GM12878 (cell line): ENCODE results near the gene PDE11A. TPM values are rescaled to one million over a fixed set of nuclear protein-coding genes. Genes with fewer than 3 reads are reported as not detected.

ENCODE experiments used
- ATAC-seq: fragments of 200-7000 bp; cut with Tn5 transposase; 3 replicates; pipeline ENCODE4 v1.9.1; 2020; ENCODE audit warnings: mild to moderate bottlenecking, moderate library complexity
- BruUV-seq: library from RNA; stranded (reverse); fragments of 400-500 nt; replicated peaks from 2 replicates; lab custom pipeline; 2021; lab: Mats Ljungman, UMichigan
- CTCF ChIA-PET: fragments of 300-600 bp; sonication (Branson Sonifier 250); formaldehyde crosslinking; extraction: SDS; loops from one replicate; lab custom pipeline; 2021; ENCODE audit warnings: inconsistent platforms; lab: Yijun Ruan, JAX
- POLR2A ChIA-PET: fragments of 350-600 bp; formaldehyde crosslinking; extraction: SDS; loops from one replicate; lab custom pipeline; 2021; ENCODE audit warnings: inconsistent platforms; lab: Charles Lee
- RAD21 ChIA-PET: fragments of 300-600 bp; sonication (Branson Sonifier 250); formaldehyde crosslinking; loops from one replicate; lab custom pipeline; 2023; ENCODE audit warnings: antibody characterized with exemption; ENCODE audit not compliant: unreplicated experiment; lab: Charles Lee
- SMC1A ChIA-PET: fragments of 300-600 bp; sonication (Branson Sonifier 250); formaldehyde crosslinking; loops from one replicate; lab custom pipeline; 2023; ENCODE audit not compliant: unreplicated experiment, uncharacterized antibody; lab: Charles Lee
- DNase-seq: peaks from one replicate; pipeline ENCODE4 v3.0.0-alpha.2; 2011; ENCODE audit warnings: low read depth, low spot score
- FAIRE-seq: peaks from 3 replicates; lab custom pipeline; 2011; peaks lifted over from hg19 to GRCh38; lab: Jason Lieb, UNC
- H2AFZ ChIP-seq: 2 replicates; pipeline ENCODE4 v1.6.0; 2011; ENCODE audit warnings: low read depth, low read length, control low read depth; ENCODE audit not compliant: control insufficient read depth
- H3K27ac ChIP-seq: 2 replicates; pipeline ENCODE4 v1.5.1; 2011; ENCODE audit warnings: control low read depth; ENCODE audit not compliant: control insufficient read depth, insufficient read depth
- H3K27me3 ChIP-seq, 2 experiments: replicated peaks in 1 of 2; 2 replicates each; pipeline versions ENCODE4 v1.6.0 to v1.6.1; 2011; ENCODE audit warnings: low read length in 1 of 2; ENCODE audit not compliant: control insufficient read depth in 2 of 2, insufficient read depth in 2 of 2
- H3K36me3 ChIP-seq, 2 experiments: 2 replicates each; pipeline ENCODE4 v1.5.1; 2011; ENCODE audit warnings: low read length in 1 of 2; ENCODE audit not compliant: control insufficient read depth in 2 of 2, insufficient read depth in 2 of 2
- H3K4me1 ChIP-seq: 2 replicates; pipeline ENCODE4 v1.6.1; 2011; ENCODE audit warnings: mild to moderate bottlenecking, low read length, moderate library complexity, mixed read lengths; ENCODE audit not compliant: control insufficient read depth, insufficient read depth
- H3K4me2 ChIP-seq: 2 replicates; pipeline ENCODE4 v1.6.0; 2011; ENCODE audit warnings: control low read depth; ENCODE audit not compliant: control insufficient read depth, insufficient read depth
- H3K4me3 ChIP-seq: fragments of 200-600 bp; sonication (generic); 2 replicates; pipeline ENCODE4 v1.5.1; 2016
- H3K79me2 ChIP-seq: 2 replicates; pipeline ENCODE4 v1.6.0; 2011; ENCODE audit warnings: low read length; ENCODE audit not compliant: control insufficient read depth, insufficient read depth
- H3K9ac ChIP-seq: 2 replicates; pipeline ENCODE4 v1.8.0; 2011; ENCODE audit warnings: low read length, control low read depth, mixed read lengths; ENCODE audit not compliant: control insufficient read depth, insufficient read depth
- H3K9me3 ChIP-seq: replicated peaks from 3 replicates; pipeline ENCODE4 v1.5.1; 2011; ENCODE audit warnings: mild to moderate bottlenecking, low read length; ENCODE audit not compliant: control insufficient read depth, insufficient read depth
- H4K20me1 ChIP-seq: 2 replicates; pipeline ENCODE4 v1.6.0; 2011; ENCODE audit not compliant: control insufficient read depth, insufficient read depth
- EZH2 ChIP-seq: IDR thresholded peaks from 2 replicates; pipeline ENCODE4 v1.6.1; 2012; ENCODE audit warnings: low read depth, mild to moderate bottlenecking, control low read depth, inconsistent platforms, low read length, borderline replicate concordance; ENCODE audit not compliant: control insufficient read depth
- IKZF1 ChIP-seq: fragments of 450-650 bp; conservative IDR thresholded peaks from 2 replicates; pipeline ENCODE4 v1.6.1; 2017; ENCODE audit warnings: antibody characterized with exemption, mild to moderate bottlenecking
- MTA2 ChIP-seq: fragments of 450-650 bp; IDR thresholded peaks from 2 replicates; pipeline ENCODE4 v1.6.1; 2016; ENCODE audit warnings: low read depth, mild to moderate bottlenecking, moderate library complexity
- MTA3 ChIP-seq: IDR thresholded peaks from 2 replicates; pipeline ENCODE4 v1.6.1; 2012; ENCODE audit warnings: low read length, inconsistent platforms, borderline replicate concordance
- NFYA ChIP-seq: IDR thresholded peaks from 2 replicates; pipeline ENCODE4 v1.6.1; 2011; ENCODE audit warnings: low read depth, mild to moderate bottlenecking, low read length, improper control_type of control experiment, borderline replicate concordance
- NR2F1 ChIP-seq: fragments of 450-650 bp; conservative IDR thresholded peaks from 2 replicates; pipeline ENCODE4 v1.6.1; 2017; ENCODE audit warnings: mild to moderate bottlenecking
- STAT1 ChIP-seq: fragments of 450-650 bp; conservative IDR thresholded peaks from 2 replicates; pipeline ENCODE4 v1.6.1; 2014; ENCODE audit warnings: antibody characterized with exemption, mild to moderate bottlenecking
- STAT3 ChIP-seq: IDR thresholded peaks from 2 replicates; pipeline ENCODE4 v1.6.1; 2011; ENCODE audit warnings: low read depth, low read length, improper control_type of control experiment
- TCF12 ChIP-seq: IDR thresholded peaks from 2 replicates; pipeline ENCODE4 v1.6.1; 2011; ENCODE audit warnings: low read depth, mild to moderate bottlenecking, low read length
- ZNF207 ChIP-seq: fragments of 450-650 bp; IDR thresholded peaks from 2 replicates; pipeline ENCODE4 v1.6.1; 2014; ENCODE audit warnings: antibody characterized with exemption, mild to moderate bottlenecking, borderline replicate concordance
- ZNF384 ChIP-seq: IDR thresholded peaks from 2 replicates; pipeline ENCODE4 v1.6.1; 2012; ENCODE audit warnings: low read depth, mild to moderate bottlenecking, low read length, improper control_type of control experiment, borderline replicate concordance
- ZSCAN29 ChIP-seq: fragments of 450-650 bp; IDR thresholded peaks from 2 replicates; pipeline ENCODE4 v1.6.1; 2017; ENCODE audit warnings: mild to moderate bottlenecking, moderate library complexity
- WGBS: methylation state at CpG from one replicate; pipeline ENCODE4 v1.1.6; 2016; ENCODE audit warnings: low lambda C conversion rate; ENCODE audit not compliant: insufficient replicate concordance, insufficient coverage; ENCODE audit errors: missing lambda C conversion rate; 5-methylcytosine and 5-hydroxymethylcytosine counted together
- in situ Hi-C: fragments of 300-500 bp; cut with MboI; formaldehyde crosslinking; loops from 9 replicates; pipeline ENCODE4 v1.14.3; 2018; ENCODE audit warnings: mixed read lengths
- intact Hi-C: fragments of 100-400 bp; cut with micrococcal nuclease; formaldehyde crosslinking; loops from one replicate; pipeline ENCODE4 v1.14.2; 2022; ENCODE audit not compliant: unreplicated experiment
- polyA plus RNA-seq, 11 experiments: library from polyadenylated mRNA; depleted of rRNA in 4 of 11; unstranded in 6 of 11; stranded (reverse) in 5 of 11; fragments of >200 nt; fragmentation: Nextera tagmentation in 4 of 11; fragmentation: Illumina TruSeq in 1 of 11; extraction: Ambion mirVana in 4 of 11; extraction: Trizol in 1 of 11; gene quantifications; 1 replicate in 1 of 11; 2 replicates in 10 of 11; pipeline versions ENCODE4 v1.2.1 to v1.2.3, GENCODE V29; 2011 to 2016; ENCODE audit warnings: inconsistent platforms in 2 of 11, missing spikeins in 2 of 11, low read depth in 1 of 11
- total RNA-seq, 4 experiments: library from RNA; depleted of rRNA in 3 of 4; stranded (reverse); fragments of >200 nt in 3 of 4; fragmentation: Illumina TruSeq in 1 of 4; extraction: Trizol in 1 of 4; gene quantifications; 2 replicates each; pipeline versions ENCODE4 v1.2.1 to v1.2.3, GENCODE V29; 2013 to 2021
- TF ChIP-seq, protein P1 (sequence below): fragments of 450-650 bp; IDR thresholded peaks from 2 replicates; pipeline ENCODE4 v1.6.1; 2016; ENCODE audit warnings: mild to moderate bottlenecking
- TF ChIP-seq, protein P2 (sequence below): fragments of 450-650 bp; IDR thresholded peaks from 2 replicates; pipeline ENCODE4 v1.6.1; 2017; ENCODE audit warnings: antibody characterized with exemption, mild to moderate bottlenecking, moderate library complexity

The PDE11A gene
- total and polyA plus RNA-seq, 10 of the 15 experiments (the other 5 are each of a cell fraction or from before 2014, with no cell fraction given) = 0.01 to 0.17 (median 0.06) TPM; not detected in 5

DNA sequence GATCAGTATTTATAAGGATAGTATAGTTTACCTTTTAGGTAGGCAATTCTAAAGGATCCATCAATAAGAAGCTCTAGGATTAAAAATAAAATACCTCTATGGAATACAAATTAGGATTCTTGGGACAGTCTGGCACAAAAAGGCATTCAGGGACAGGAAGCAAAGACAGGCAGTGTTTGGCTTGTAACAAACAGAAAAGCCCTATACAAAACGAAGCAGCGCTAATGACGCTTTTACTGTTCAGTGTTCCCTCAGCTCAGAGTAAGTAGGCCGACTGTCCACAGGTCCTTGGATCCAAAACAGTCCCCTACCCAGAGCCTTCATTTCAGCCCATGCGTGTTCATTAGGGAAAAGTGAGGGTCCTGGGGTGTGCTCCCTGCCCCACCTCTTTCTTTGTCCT lies 443.7 kb downstream of the PDE11A start:
- Histone ChIP-seq H3K4me2 (peak overlapping the region; percentile 34; the same call in 1 of the 2 replicates), H3K27ac (no peak overlapping the region), H3K79me2 (no peaks in the 10 kb centered on the region), H3K4me3 (no peak overlapping the region), H3K27me3 (no peaks in the 10 kb centered on the region), H2AFZ (peak overlapping the region; percentile 92), H3K9ac (no peak overlapping the region), H3K9me3 (no peaks in the 10 kb centered on the region)
- in situ Hi-C loops = no loop called here
- intact Hi-C loops = no loop called here
- DNase-seq (no peak), ATAC-seq (no peak), FAIRE-seq (no peak)
- RAD21 ChIA-PET = no interaction called here
- POLR2A ChIA-PET = interaction anchor here (0.9 kb wide), 1 partner anchor 47 kb away, joined by 3 read pairs; no protein-coding TSS in a partner anchor
- CTCF ChIA-PET = interaction anchor here (2.1 kb wide), 1 partner anchor 24 kb away, joined by 8 read pairs; no protein-coding TSS in a partner anchor
- no TSS peak for BruUV-seq
- TF ChIP-seq, protein P1, sequence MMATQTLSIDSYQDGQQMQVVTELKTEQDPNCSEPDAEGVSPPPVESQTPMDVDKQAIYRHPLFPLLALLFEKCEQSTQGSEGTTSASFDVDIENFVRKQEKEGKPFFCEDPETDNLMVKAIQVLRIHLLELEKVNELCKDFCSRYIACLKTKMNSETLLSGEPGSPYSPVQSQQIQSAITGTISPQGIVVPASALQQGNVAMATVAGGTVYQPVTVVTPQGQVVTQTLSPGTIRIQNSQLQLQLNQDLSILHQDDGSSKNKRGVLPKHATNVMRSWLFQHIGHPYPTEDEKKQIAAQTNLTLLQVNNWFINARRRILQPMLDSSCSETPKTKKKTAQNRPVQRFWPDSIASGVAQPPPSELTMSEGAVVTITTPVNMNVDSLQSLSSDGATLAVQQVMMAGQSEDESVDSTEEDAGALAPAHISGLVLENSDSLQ = no peak
- TF ChIP-seq TCF12 (no peak), MTA2 (no peak), MTA3 (no peak), NR2F1 (no peak), STAT1 (no peak), NFYA (no peak), ZNF207 (no peak), ZNF384 (no peak), IKZF1 (no peak), ZSCAN29 (no peak), STAT3 (no peak), EZH2 (no peak)
- TF ChIP-seq, protein P2, sequence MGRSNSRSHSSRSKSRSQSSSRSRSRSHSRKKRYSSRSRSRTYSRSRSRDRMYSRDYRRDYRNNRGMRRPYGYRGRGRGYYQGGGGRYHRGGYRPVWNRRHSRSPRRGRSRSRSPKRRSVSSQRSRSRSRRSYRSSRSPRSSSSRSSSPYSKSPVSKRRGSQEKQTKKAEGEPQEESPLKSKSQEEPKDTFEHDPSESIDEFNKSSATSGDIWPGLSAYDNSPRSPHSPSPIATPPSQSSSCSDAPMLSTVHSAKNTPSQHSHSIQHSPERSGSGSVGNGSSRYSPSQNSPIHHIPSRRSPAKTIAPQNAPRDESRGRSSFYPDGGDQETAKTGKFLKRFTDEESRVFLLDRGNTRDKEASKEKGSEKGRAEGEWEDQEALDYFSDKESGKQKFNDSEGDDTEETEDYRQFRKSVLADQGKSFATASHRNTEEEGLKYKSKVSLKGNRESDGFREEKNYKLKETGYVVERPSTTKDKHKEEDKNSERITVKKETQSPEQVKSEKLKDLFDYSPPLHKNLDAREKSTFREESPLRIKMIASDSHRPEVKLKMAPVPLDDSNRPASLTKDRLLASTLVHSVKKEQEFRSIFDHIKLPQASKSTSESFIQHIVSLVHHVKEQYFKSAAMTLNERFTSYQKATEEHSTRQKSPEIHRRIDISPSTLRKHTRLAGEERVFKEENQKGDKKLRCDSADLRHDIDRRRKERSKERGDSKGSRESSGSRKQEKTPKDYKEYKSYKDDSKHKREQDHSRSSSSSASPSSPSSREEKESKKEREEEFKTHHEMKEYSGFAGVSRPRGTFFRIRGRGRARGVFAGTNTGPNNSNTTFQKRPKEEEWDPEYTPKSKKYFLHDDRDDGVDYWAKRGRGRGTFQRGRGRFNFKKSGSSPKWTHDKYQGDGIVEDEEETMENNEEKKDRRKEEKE = no peak
- TF ChIP-seq, all 136 proteins: peak for 0
- Histone ChIP-seq H3K4me1 (peaks cover 20% of the 10 kb centered on the region), H4K20me1 (no peaks in the 10 kb centered on the region), H3K36me3 (no peaks in the 10 kb centered on the region)
- SMC1A ChIA-PET = interaction anchor here (0.7 to 1.8 kb wide), 4 partner anchors 9 to 286 kb away, joined by 3 to 5 read pairs (median 3); no protein-coding TSS in a partner anchor
- WGBS = 79% methylated on average over 5 of the region's 5 CpGs
